HepG2 (cell line): ENCODE data around the gene IL10. TPM values are rescaled to one million over a fixed set of nuclear protein-coding genes. Genes with fewer than 3 reads are reported as not detected.

Source experiments
- ATAC-seq: fragments of 200-7000 bp; cut with Tn5 transposase; 3 replicates; pipeline ENCODE4 v1.9.1; 2020; ENCODE audit warnings: mild to moderate bottlenecking, moderate library complexity
- BruUV-seq: library from RNA; stranded (reverse); fragments of 400-500 nt; replicated peaks from 2 replicates; lab custom pipeline; 2021; lab: Mats Ljungman, UMichigan
- CTCF ChIA-PET: fragments of 300-600 bp; formaldehyde crosslinking; extraction: SDS; loops from one replicate; lab custom pipeline; 2021; ENCODE audit warnings: low total read pairs, inconsistent platforms, low intra/inter-chr PET ratio; lab: Yijun Ruan, JAX
- POLR2A ChIA-PET: fragments of 350-600 bp; sonication (Branson Sonifier 250); formaldehyde crosslinking; loops from one replicate; lab custom pipeline; 2020; ENCODE audit warnings: antibody characterized with exemption, inconsistent platforms; lab: Yijun Ruan, JAX
- DNase-seq: peaks from one replicate; pipeline ENCODE4 v3.0.0-alpha.2; 2015; ENCODE audit warnings: low spot score
- FAIRE-seq: peaks from 3 replicates; lab custom pipeline; 2011; peaks lifted over from hg19 to GRCh38; lab: Jason Lieb, UNC
- H2AFZ ChIP-seq: one replicate; pipeline ENCODE4 v1.6.1; 2011; ENCODE audit warnings: low read length, inconsistent platforms
- H3K27ac ChIP-seq: fragments of 300-600 bp; 3 replicates; pipeline ENCODE4 v1.8.0; 2011; ENCODE audit warnings: mixed run types, mild to moderate bottlenecking, mixed read lengths, low read length, inconsistent platforms; ENCODE audit not compliant: insufficient read depth; ENCODE audit errors: extremely low read length
- H3K27me3 ChIP-seq, 2 experiments: fragments of 200-600 bp in 1 of 2; 2 replicates in 1 of 2; 3 replicates in 1 of 2; pipeline versions ENCODE4 v1.6.0 to v1.8.0; 2011; ENCODE audit warnings: low read length in 2 of 2, mild to moderate bottlenecking in 2 of 2, moderate library complexity in 2 of 2, inconsistent platforms in 1 of 2; ENCODE audit not compliant: insufficient read depth in 2 of 2, control insufficient read depth in 1 of 2
- H3K36me3 ChIP-seq, 2 experiments: fragments of 200-600 bp in 1 of 2; replicated peaks in 1 of 2; 2 replicates in 1 of 2; 3 replicates in 1 of 2; pipeline versions ENCODE4 v1.5.1 to v1.8.0; 2011; ENCODE audit warnings: low read length in 2 of 2, inconsistent platforms in 1 of 2; ENCODE audit not compliant: insufficient read depth in 2 of 2, control insufficient read depth in 1 of 2
- H3K4me1 ChIP-seq: 2 replicates; pipeline ENCODE4 v1.5.1; 2012; ENCODE audit warnings: low read length, inconsistent platforms; ENCODE audit not compliant: insufficient read depth
- H3K4me2 ChIP-seq: 2 replicates; pipeline ENCODE4 v1.6.0; 2011; ENCODE audit warnings: low read depth, low read length, inconsistent platforms
- H3K4me3 ChIP-seq, 3 experiments: fragments of 200-600 bp in 1 of 3; sonication (generic), shearing (Covaris generic) in 1 of 3; replicated peaks in 1 of 3; 2 replicates each; pipeline ENCODE4 v1.5.1; 2011 to 2016; ENCODE audit warnings: low read length in 3 of 3, inconsistent platforms in 2 of 3, low read depth in 2 of 3, mild to moderate bottlenecking in 2 of 3, control low read depth in 1 of 3, mixed read lengths in 1 of 3; ENCODE audit not compliant: insufficient read depth in 1 of 3
- H3K79me2 ChIP-seq: one replicate; pipeline ENCODE4 v1.6.1; 2011; ENCODE audit warnings: low read length, inconsistent platforms; ENCODE audit not compliant: insufficient read depth
- H3K9ac ChIP-seq: 2 replicates; pipeline ENCODE4 v1.6.0; 2011; ENCODE audit warnings: mild to moderate bottlenecking, low read depth, low read length, inconsistent platforms; ENCODE audit not compliant: insufficient read depth
- H3K9me3 ChIP-seq: 2 replicates; pipeline ENCODE4 v1.5.1; 2012; ENCODE audit warnings: mild to moderate bottlenecking, low read length
- H4K20me1 ChIP-seq: 2 replicates; pipeline ENCODE4 v1.6.0; 2011; ENCODE audit warnings: inconsistent platforms, mild to moderate bottlenecking, low read length, moderate library complexity; ENCODE audit not compliant: insufficient read depth
- CREB1 ChIP-seq, 2 experiments: fragments of 450-650 bp in 1 of 2; IDR thresholded peaks; 2 replicates each; pipeline ENCODE4 v1.6.1; 2016 to 2017; ENCODE audit warnings: control low read depth in 1 of 2, mild to moderate bottlenecking in 1 of 2, missing compliant biosample characterization in 1 of 2, missing genetic modification characterization in 1 of 2
- TEAD3 ChIP-seq: optimal IDR thresholded peaks from 2 replicates; pipeline ENCODE3; 2016; ENCODE audit warnings: borderline replicate concordance
- TERF1 ChIP-seq: sonication (generic); formaldehyde crosslinking; IDR thresholded peaks from 2 replicates; pipeline ENCODE4 v1.8.0; 2022; ENCODE audit warnings: mild to moderate bottlenecking, missing genetic modification reagents, moderate library complexity
- ZHX1 ChIP-seq: sonication (generic); formaldehyde crosslinking; IDR thresholded peaks from 2 replicates; pipeline ENCODE4 v1.8.1; 2022; ENCODE audit warnings: low read depth, mild to moderate bottlenecking, missing genetic modification reagents
- WGBS: methylation state at CpG from one replicate; pipeline ENCODE4 v1.1.6; 2017; ENCODE audit warnings: low lambda C conversion rate; 5-methylcytosine and 5-hydroxymethylcytosine counted together
- in situ Hi-C: cut with HindIII; loops from 2 replicates; pipeline ENCODE4 v1.10.0; 2017; ENCODE audit warnings: low pct_unique_long_range_greater_than_20kb; ENCODE audit not compliant: extremely low pct_ligation_motif_present
- intact Hi-C: fragments of 100-400 bp; cut with micrococcal nuclease; formaldehyde crosslinking; loops from one replicate; pipeline ENCODE4 v1.10.0; 2022; ENCODE audit not compliant: unreplicated experiment
- polyA plus RNA-seq, 8 experiments: library from polyadenylated mRNA; depleted of rRNA in 3 of 8; stranded (reverse) in 7 of 8; unstranded in 1 of 8; fragments of >200 nt; fragmentation: Illumina TruSeq in 4 of 8; extraction: Trizol in 4 of 8; gene quantifications; 2 replicates each; pipeline versions ENCODE4 v1.2.1 to v1.2.3, GENCODE V29; 2011 to 2016; ENCODE audit warnings: low read depth in 4 of 8, missing spikeins in 1 of 8, mixed read lengths in 1 of 8; ENCODE audit not compliant: insufficient read depth in 1 of 8
- total RNA-seq, 5 experiments: library from RNA; depleted of rRNA; stranded (reverse); fragments of >200 nt; fragmentation: Illumina TruSeq; extraction: Trizol; gene quantifications; 2 replicates each; pipeline ENCODE4 v1.2.3, GENCODE V29; 2016; ENCODE audit warnings: low read depth in 1 of 5

The IL10 gene
- total and polyA plus RNA-seq, 2 of the 13 experiments (the other 11 are each of a cell fraction or from before 2014, with no cell fraction given) = not detected

GRCh38 chr1:206803221-206803730 is 31.0 kb upstream of the IL10 start (continued):
- TF ChIP-seq TERF1 (CRISPR knock-in tag) = no peak
- TF ChIP-seq ZHX1 (CRISPR knock-in tag) = no peak

GRCh38 chr1:206802401-206802800 is 30.1 kb upstream of the IL10 start:
- intact Hi-C loops = no loop called here
- Histone ChIP-seq H3K27me3 (peaks cover 2 to 7% of the 10 kb centered on the region in 2 experiments; a peak in 1 of 5 replicates), H3K27ac (no peak overlapping the region), H3K4me3 (no peak overlapping the region), H4K20me1 (no peaks in the 10 kb centered on the region), H3K4me1 (no peaks in the 10 kb centered on the region), H3K9ac (no peak overlapping the region), H3K9me3 (no peaks in the 10 kb centered on the region), H2AFZ (no peak overlapping the region), H3K79me2 (no peaks in the 10 kb centered on the region), H3K4me2 (no peak overlapping the region), H3K36me3 (no peaks in the 10 kb centered on the region)
- CTCF ChIA-PET = no interaction called here
- in situ Hi-C loops = no loop called here
- DNase-seq (no peak), FAIRE-seq (no peak), ATAC-seq (no peak)
- no peak for TF ChIP-seq TEAD3 (CRISPR knock-in tag)
- peak; percentile 44; the same call in 1 of the 2 replicates for TF ChIP-seq CREB1 (IDR thresholded peaks at IDR 0.05)
- TF ChIP-seq CREB1 (CRISPR knock-in tag; IDR thresholded peaks at IDR 0.05) = no peak
- no TSS peak for BruUV-seq
- POLR2A ChIA-PET = no interaction called here
- WGBS = 0% methylated on average over 4 of the region's 4 CpGs
